GM21619 (cell line): ENCODE results near the gene CCDC77.

Source experiments
- ATAC-seq: cut with Tn5 transposase; IDR thresholded peaks from one replicate; pipeline ENCODE4 v1.9.1; 2021; ENCODE audit not compliant: unreplicated experiment

The CCDC77 gene

GRCh38 chr12:452667-453210, 51.3 kb downstream of the CCDC77 start:
- ATAC-seq = no peak

- ATAC-seq = no peak
These were observed 53.4 kb downstream of the CCDC77 start for GRCh38 chr12:454833-455232.

- no peak for ATAC-seq
These were observed 54.4 kb downstream of the CCDC77 start for GRCh38 chr12:455821-456220.

GRCh38 chr12:457676-458075, 56.2 kb downstream of the CCDC77 start:
- no peak for ATAC-seq

- no peak for ATAC-seq
These were observed 57.6 kb downstream of the CCDC77 start for GRCh38 chr12:459050-459429.

- no peak for ATAC-seq
These were observed 58.2 kb downstream of the CCDC77 start, which contains the start of gene B4GALNT3 for GRCh38 chr12:459430-460258. Gene B4GALNT3 (plus strand): TSS chr12:459939. CDS start chr12:460377, 438 bp downstream.

- no peak for ATAC-seq
These were observed 59.1 kb downstream of the CCDC77 start for GRCh38 chr12:460261-461230.

- ATAC-seq = no peak
These were observed 60.0 kb downstream of the CCDC77 start for GRCh38 chr12:461425-461824.

GRCh38 chr12:462936-463705, 61.7 kb downstream of the CCDC77 start:
- no peak for ATAC-seq

- ATAC-seq = no peak
These were observed 63.2 kb downstream of the CCDC77 start for GRCh38 chr12:464484-465267.

- ATAC-seq = no peak
These were observed 64.6 kb downstream of the CCDC77 start for GRCh38 chr12:466039-466438.

- ATAC-seq = no peak
These were observed 65.3 kb downstream of the CCDC77 start for GRCh38 chr12:466762-467161.

GRCh38 chr12:467591-467990, 66.1 kb downstream of the CCDC77 start:
- ATAC-seq = no peak

- no peak for ATAC-seq
These were observed 67.4 kb downstream of the CCDC77 start for GRCh38 chr12:468671-469389.

- no peak for ATAC-seq
These were observed 68.7 kb downstream of the CCDC77 start for GRCh38 chr12:470133-470532.

GRCh38 chr12:473198-473597, 71.8 kb downstream of the CCDC77 start:
- no peak for ATAC-seq

- no peak for ATAC-seq
These were observed 72.6 kb downstream of the CCDC77 start for GRCh38 chr12:473863-474577.

- ATAC-seq = no peak
These were observed 73.8 kb downstream of the CCDC77 start for GRCh38 chr12:475286-475685.

GRCh38 chr12:479161-479560, 77.7 kb downstream of the CCDC77 start:
- ATAC-seq = no peak
